Measurements from ENCODE around the gene COX19.

- TF ChIP-seq CTCF (conservative IDR thresholded peaks at IDR 0.05 in 1 of 2, IDR thresholded peaks at IDR 0.05 in 1 of 2; ENCODE audit: low read depth in 1 of 2, low read length in 2 of 2) = no peak
- TF ChIP-seq EZH2 (IDR thresholded peaks at IDR 0.05; ENCODE audit: low read length, missing control alignments) = no peak
These were observed 40.0 kb downstream of the COX19 start for GRCh38 chr7:935164-935873.

Data from fibroblast of lung (primary cell).